HCT116 (cell line): ENCODE measurements around the gene MYL12B. TPM values are rescaled to one million over a fixed set of nuclear protein-coding genes. Genes with fewer than 3 reads are reported as not detected.

Source experiments
- ATAC-seq: fragments of 200-7000 bp; cut with Tn5 transposase; 2 replicates; pipeline ENCODE4 v1.9.1; 2020; ENCODE audit warnings: mild to moderate bottlenecking, moderate library complexity
- BruUV-seq: library from RNA; stranded (reverse); fragments of 400-500 nt; replicated peaks from 2 replicates; lab custom pipeline; 2021; lab: Mats Ljungman, UMichigan
- CTCF ChIA-PET: fragments of 300-600 bp; sonication (Branson Sonifier 250); formaldehyde crosslinking; loops from one replicate; lab custom pipeline; 2021; ENCODE audit warnings: antibody characterized with exemption; lab: Charles Lee
- POLR2A ChIA-PET: fragments of 300-600, 350-600 bp; sonication (Branson Sonifier 250); formaldehyde crosslinking; loops from one replicate; lab custom pipeline; 2021; ENCODE audit warnings: antibody characterized with exemption; lab: Charles Lee
- RAD21 ChIA-PET, 2 experiments: fragments of 300-600 bp; sonication (Branson Sonifier 250); formaldehyde crosslinking; loops; one replicate each; lab custom pipeline; 2023; ENCODE audit warnings: low total read pairs in 2 of 2; ENCODE audit not compliant: uncharacterized antibody in 2 of 2, unreplicated experiment in 2 of 2, low non-redundant PET in 1 of 2; lab: Charles Lee
- DNase-seq: peaks from one replicate; pipeline ENCODE4 v3.0.0-alpha.2; 2010; ENCODE audit warnings: low read depth, low spot score
- H2AFZ ChIP-seq: fragments of 200-600 bp; shearing (Covaris generic), sonication (generic); 2 replicates; pipeline ENCODE4 v1.6.1; 2017; ENCODE audit warnings: low read depth, mixed run types, mixed read lengths, antibody characterized with exemption, low read length; ENCODE audit not compliant: poor library complexity, severe bottlenecking
- H3K27ac ChIP-seq: 2 replicates; pipeline ENCODE4 v1.5.1; 2012; ENCODE audit warnings: low read depth, low read length
- H3K27me3 ChIP-seq: fragments of 200-600 bp; sonication (generic); 2 replicates; pipeline ENCODE4 v1.6.1; 2016; ENCODE audit warnings: mixed run types, low read length, mixed read lengths; ENCODE audit not compliant: insufficient read depth
- H3K36me3 ChIP-seq, 2 experiments: fragments of 200-500 bp in 1 of 2; fragments of 200-600 bp in 1 of 2; sonication (Bioruptor generic) in 1 of 2; sonication (generic) in 1 of 2; 2 replicates each; pipeline versions ENCODE4 v1.5.1 to v1.6.1; 2014 to 2016; ENCODE audit warnings: low read length in 2 of 2, inconsistent platforms in 1 of 2, mixed read lengths in 1 of 2, mixed run types in 1 of 2; ENCODE audit not compliant: insufficient read depth in 2 of 2, control insufficient read depth in 1 of 2
- H3K4me1 ChIP-seq, 2 experiments: fragments of 200-600 bp in 1 of 2; sonication (generic) in 1 of 2; 2 replicates each; pipeline versions ENCODE4 v1.5.1 to v1.6.1; 2012 to 2017; ENCODE audit warnings: low read length in 2 of 2, inconsistent platforms in 1 of 2, mild to moderate bottlenecking in 1 of 2, mixed read lengths in 1 of 2, mixed run types in 1 of 2, moderate library complexity in 1 of 2; ENCODE audit not compliant: insufficient read depth in 2 of 2, control insufficient read depth in 1 of 2
- H3K4me2 ChIP-seq: fragments of 200-600 bp; sonication (generic); 2 replicates; pipeline ENCODE4 v1.6.1; 2017; ENCODE audit warnings: mixed run types, low read length, mixed read lengths
- H3K4me3 ChIP-seq, 2 experiments: fragments of 200-600 bp in 1 of 2; sonication (generic) in 1 of 2; replicated peaks in 1 of 2; 2 replicates each; pipeline ENCODE4 v1.5.1; 2011 to 2016; ENCODE audit warnings: low read length in 2 of 2, control low read depth in 1 of 2, low read depth in 1 of 2, mild to moderate bottlenecking in 1 of 2, mixed read lengths in 1 of 2, mixed run types in 1 of 2
- H3K79me2 ChIP-seq: fragments of 200-600 bp; sonication (generic); 2 replicates; pipeline ENCODE4 v1.6.1; 2017; ENCODE audit warnings: mild to moderate bottlenecking, mixed run types, low read length, moderate library complexity, mixed read lengths; ENCODE audit not compliant: insufficient read depth
- H3K9ac ChIP-seq: fragments of 200-600 bp; sonication (generic); 2 replicates; pipeline ENCODE4 v1.6.1; 2016; ENCODE audit warnings: low read length, mixed read lengths
- H3K9me2 ChIP-seq: fragments of 200-600 bp; sonication (generic), shearing (Covaris generic); 2 replicates; pipeline ENCODE4 v1.6.1; 2017; ENCODE audit warnings: mixed run types, mild to moderate bottlenecking, moderate library complexity; ENCODE audit not compliant: insufficient read depth
- H3K9me3 ChIP-seq, 2 experiments: fragments of 200-500 bp in 1 of 2; fragments of 200-600 bp in 1 of 2; sonication (Bioruptor generic) in 1 of 2; sonication (generic) in 1 of 2; 2 replicates each; pipeline ENCODE4 v1.6.1; 2014 to 2017; ENCODE audit warnings: low read length in 2 of 2, mixed read lengths in 2 of 2, inconsistent platforms in 1 of 2, low read depth in 1 of 2, mild to moderate bottlenecking in 1 of 2, mixed run types in 1 of 2, moderate library complexity in 1 of 2; ENCODE audit not compliant: control insufficient read depth in 1 of 2, insufficient read depth in 1 of 2
- H4K20me1 ChIP-seq: fragments of 200-600 bp; sonication (generic), shearing (Covaris generic); 2 replicates; pipeline ENCODE4 v1.6.1; 2017; ENCODE audit warnings: mixed run types, mild to moderate bottlenecking, moderate library complexity; ENCODE audit not compliant: insufficient read depth
- CEBPB ChIP-seq: IDR thresholded peaks from 2 replicates; pipeline ENCODE4 v1.6.1; 2012; ENCODE audit warnings: low read depth
- EGR1 ChIP-seq: IDR thresholded peaks from 2 replicates; pipeline ENCODE4 v1.6.1; 2012; ENCODE audit warnings: low read depth
- ELF1 ChIP-seq: IDR thresholded peaks from 2 replicates; pipeline ENCODE4 v1.6.1; 2012; ENCODE audit warnings: low read depth, borderline replicate concordance
- EZH2 ChIP-seq: fragments of 200-600 bp; sonication (generic); IDR thresholded peaks from 2 replicates; pipeline ENCODE4 v1.6.1; 2017; ENCODE audit warnings: antibody characterized with exemption, mixed run types
- EZH2phosphoT487 ChIP-seq: fragments of 200-600 bp; IDR thresholded peaks from 2 replicates; pipeline ENCODE4 v1.6.1; 2018; ENCODE audit warnings: antibody characterized with exemption, borderline replicate concordance
- JUND ChIP-seq: IDR thresholded peaks from 2 replicates; pipeline ENCODE4 v1.6.1; 2012
- POLR2AphosphoS5 ChIP-seq: IDR thresholded peaks from 2 replicates; pipeline ENCODE4 v1.6.1; 2011; ENCODE audit warnings: mild to moderate bottlenecking, low read depth, low read length, moderate library complexity
- RAD21 ChIP-seq: IDR thresholded peaks from 2 replicates; pipeline ENCODE4 v1.6.1; 2012; ENCODE audit warnings: low read depth, mild to moderate bottlenecking
- SIN3A ChIP-seq: IDR thresholded peaks from 2 replicates; pipeline ENCODE4 v1.6.1; 2012; ENCODE audit warnings: low read depth
- SP1 ChIP-seq: IDR thresholded peaks from 2 replicates; pipeline ENCODE4 v1.6.1; 2012; ENCODE audit warnings: low read depth
- SRF ChIP-seq: IDR thresholded peaks from 2 replicates; pipeline ENCODE4 v1.6.1; 2012; ENCODE audit warnings: low read depth
- TCF7L2 ChIP-seq: IDR thresholded peaks from 2 replicates; pipeline ENCODE4 v1.7.0; 2011; ENCODE audit warnings: borderline replicate concordance, inconsistent platforms; ENCODE audit not compliant: insufficient read depth, insufficient read length; ENCODE audit errors: extremely low read depth
- YY1 ChIP-seq: IDR thresholded peaks from 2 replicates; pipeline ENCODE4 v1.6.1; 2011; ENCODE audit warnings: low read length, low read depth, moderate library complexity, mild to moderate bottlenecking; ENCODE audit not compliant: insufficient replicate concordance; ENCODE audit errors: extremely low read depth
- ZFX ChIP-seq: fragments of 450-650 bp; IDR thresholded peaks from 2 replicates; pipeline ENCODE4 v1.6.1; 2017
- ZNF274 ChIP-seq: fragments of 200-500 bp; sonication (Bioruptor generic); IDR thresholded peaks from 2 replicates; pipeline ENCODE4 v1.6.1; 2014; ENCODE audit warnings: mild to moderate bottlenecking, low read depth, low read length, inconsistent platforms
- intact Hi-C: fragments of 100-400 bp; cut with micrococcal nuclease; formaldehyde crosslinking; loops from 2 replicates; pipeline ENCODE4 v1.10.0; 2022
- total RNA-seq: library from RNA; stranded (reverse); gene quantifications from one replicate; pipeline ENCODE4 v1.2.1, GENCODE V29; 2021; ENCODE audit not compliant: unreplicated experiment
- TF ChIP-seq, protein P1 (sequence below): IDR thresholded peaks from 2 replicates; pipeline ENCODE4 v1.6.1; 2012
- TF ChIP-seq, protein P2 (sequence below): IDR thresholded peaks from 2 replicates; pipeline ENCODE4 v1.6.1; 2012; ENCODE audit warnings: low read depth
- TF ChIP-seq, protein P3 (sequence below): IDR thresholded peaks from 2 replicates; pipeline ENCODE4 v1.6.1; 2012

MYL12B gene
- total RNA-seq, 1 experiment from 2014 or later, result 403 TPM

DNA sequence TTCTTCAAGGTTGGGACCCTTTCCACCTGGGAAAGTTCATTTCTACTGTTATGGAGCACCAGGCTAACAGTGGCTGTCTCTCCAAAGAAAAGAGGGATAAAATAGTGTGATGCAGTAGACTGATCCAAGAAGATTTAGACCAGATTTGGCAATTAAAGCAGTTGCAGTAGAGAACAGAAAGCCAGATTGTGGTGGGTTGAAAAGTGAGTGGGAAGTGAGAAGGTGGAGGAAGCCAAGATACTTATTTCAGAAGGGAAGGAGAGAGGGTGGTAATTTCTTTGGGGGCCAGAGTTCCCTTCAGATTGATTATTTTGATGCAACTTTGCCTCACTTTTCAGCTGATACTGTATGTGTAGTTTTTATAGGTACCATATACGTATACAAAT, 8.0 kb downstream of the MYL12B start:
- H2AFZ ChIP-seq, result no peak overlapping the region
- H3K4me1 ChIP-seq, result peaks cover 26 to 40% of the 10 kb centered on the region in 2 experiments
- H3K79me2 ChIP-seq, result peaks cover 100% of the 10 kb centered on the region
- intact Hi-C loops, result loop anchor here (10.0 kb wide), 1 partner anchor 1785 kb away; no protein-coding TSS in a partner anchor
- no peaks in the 10 kb centered on the region for H3K9me3 ChIP-seq
- H3K27me3 ChIP-seq, result no peaks in the 10 kb centered on the region
- H3K36me3 ChIP-seq, result peaks cover 13 to 21% of the 10 kb centered on the region in 2 experiments; a peak in 3 of 4 replicates
- DNase-seq, result no peak
- no peak overlapping the region for H3K9ac ChIP-seq
- H3K27ac ChIP-seq, result no peak overlapping the region
- ATAC-seq, result no peak
- no TSS peak for BruUV-seq
- H3K4me2 ChIP-seq, result no peak overlapping the region
- POLR2A ChIA-PET, result no interaction called here
- H3K9me2 ChIP-seq, result no peaks in the 10 kb centered on the region
- TF ChIP-seq, protein P1, sequence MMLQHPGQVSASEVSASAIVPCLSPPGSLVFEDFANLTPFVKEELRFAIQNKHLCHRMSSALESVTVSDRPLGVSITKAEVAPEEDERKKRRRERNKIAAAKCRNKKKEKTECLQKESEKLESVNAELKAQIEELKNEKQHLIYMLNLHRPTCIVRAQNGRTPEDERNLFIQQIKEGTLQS, result no peak
- no peak for TF ChIP-seq ZFX
- no peak for TF ChIP-seq EZH2
- no peak for TF ChIP-seq SP1
- TF ChIP-seq ZNF274, result no peak
- TF ChIP-seq TCF7L2, result no peak
- TF ChIP-seq ELF1, result no peak
- TF ChIP-seq JUND, result no peak
- no peak for TF ChIP-seq CEBPB
- TF ChIP-seq RAD21, result no peak
- TF ChIP-seq YY1, result no peak
- TF ChIP-seq, protein P2, sequence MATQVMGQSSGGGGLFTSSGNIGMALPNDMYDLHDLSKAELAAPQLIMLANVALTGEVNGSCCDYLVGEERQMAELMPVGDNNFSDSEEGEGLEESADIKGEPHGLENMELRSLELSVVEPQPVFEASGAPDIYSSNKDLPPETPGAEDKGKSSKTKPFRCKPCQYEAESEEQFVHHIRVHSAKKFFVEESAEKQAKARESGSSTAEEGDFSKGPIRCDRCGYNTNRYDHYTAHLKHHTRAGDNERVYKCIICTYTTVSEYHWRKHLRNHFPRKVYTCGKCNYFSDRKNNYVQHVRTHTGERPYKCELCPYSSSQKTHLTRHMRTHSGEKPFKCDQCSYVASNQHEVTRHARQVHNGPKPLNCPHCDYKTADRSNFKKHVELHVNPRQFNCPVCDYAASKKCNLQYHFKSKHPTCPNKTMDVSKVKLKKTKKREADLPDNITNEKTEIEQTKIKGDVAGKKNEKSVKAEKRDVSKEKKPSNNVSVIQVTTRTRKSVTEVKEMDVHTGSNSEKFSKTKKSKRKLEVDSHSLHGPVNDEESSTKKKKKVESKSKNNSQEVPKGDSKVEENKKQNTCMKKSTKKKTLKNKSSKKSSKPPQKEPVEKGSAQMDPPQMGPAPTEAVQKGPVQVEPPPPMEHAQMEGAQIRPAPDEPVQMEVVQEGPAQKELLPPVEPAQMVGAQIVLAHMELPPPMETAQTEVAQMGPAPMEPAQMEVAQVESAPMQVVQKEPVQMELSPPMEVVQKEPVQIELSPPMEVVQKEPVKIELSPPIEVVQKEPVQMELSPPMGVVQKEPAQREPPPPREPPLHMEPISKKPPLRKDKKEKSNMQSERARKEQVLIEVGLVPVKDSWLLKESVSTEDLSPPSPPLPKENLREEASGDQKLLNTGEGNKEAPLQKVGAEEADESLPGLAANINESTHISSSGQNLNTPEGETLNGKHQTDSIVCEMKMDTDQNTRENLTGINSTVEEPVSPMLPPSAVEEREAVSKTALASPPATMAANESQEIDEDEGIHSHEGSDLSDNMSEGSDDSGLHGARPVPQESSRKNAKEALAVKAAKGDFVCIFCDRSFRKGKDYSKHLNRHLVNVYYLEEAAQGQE, result no peak
- TF ChIP-seq SRF, result no peak
- TF ChIP-seq POLR2AphosphoS5, result no peak
- no peak for TF ChIP-seq SIN3A
- no peak for TF ChIP-seq EZH2phosphoT487
- TF ChIP-seq, protein P3, sequence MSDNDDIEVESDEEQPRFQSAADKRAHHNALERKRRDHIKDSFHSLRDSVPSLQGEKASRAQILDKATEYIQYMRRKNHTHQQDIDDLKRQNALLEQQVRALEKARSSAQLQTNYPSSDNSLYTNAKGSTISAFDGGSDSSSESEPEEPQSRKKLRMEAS, result no peak
- no peak for TF ChIP-seq EGR1
- H3K4me3 ChIP-seq, result no peak overlapping the region
- CTCF ChIA-PET, result no interaction called here
- peaks cover 44% of the 10 kb centered on the region; the same call in 1 of the 2 replicates for H4K20me1 ChIP-seq
- RAD21 ChIA-PET, result no interaction called here
